Astrocyte (in vitro differentiated cells and primary cell): ENCODE data around the gene DDX27.

ENCODE experiments used
- EZH2 ChIP-seq: IDR thresholded peaks from 2 replicates; pipeline ENCODE4 v1.6.1; 2012; ENCODE audit warnings: mild to moderate bottlenecking, low read length, inconsistent platforms; ENCODE audit not compliant: insufficient read depth
- TF ChIP-seq, protein P1 (sequence below): IDR thresholded peaks from 2 replicates; pipeline ENCODE4 v1.5.1; 2011; ENCODE audit warnings: low read depth, mild to moderate bottlenecking, inconsistent platforms, low read length, moderate library complexity; ENCODE audit not compliant: insufficient read depth

DNA sequence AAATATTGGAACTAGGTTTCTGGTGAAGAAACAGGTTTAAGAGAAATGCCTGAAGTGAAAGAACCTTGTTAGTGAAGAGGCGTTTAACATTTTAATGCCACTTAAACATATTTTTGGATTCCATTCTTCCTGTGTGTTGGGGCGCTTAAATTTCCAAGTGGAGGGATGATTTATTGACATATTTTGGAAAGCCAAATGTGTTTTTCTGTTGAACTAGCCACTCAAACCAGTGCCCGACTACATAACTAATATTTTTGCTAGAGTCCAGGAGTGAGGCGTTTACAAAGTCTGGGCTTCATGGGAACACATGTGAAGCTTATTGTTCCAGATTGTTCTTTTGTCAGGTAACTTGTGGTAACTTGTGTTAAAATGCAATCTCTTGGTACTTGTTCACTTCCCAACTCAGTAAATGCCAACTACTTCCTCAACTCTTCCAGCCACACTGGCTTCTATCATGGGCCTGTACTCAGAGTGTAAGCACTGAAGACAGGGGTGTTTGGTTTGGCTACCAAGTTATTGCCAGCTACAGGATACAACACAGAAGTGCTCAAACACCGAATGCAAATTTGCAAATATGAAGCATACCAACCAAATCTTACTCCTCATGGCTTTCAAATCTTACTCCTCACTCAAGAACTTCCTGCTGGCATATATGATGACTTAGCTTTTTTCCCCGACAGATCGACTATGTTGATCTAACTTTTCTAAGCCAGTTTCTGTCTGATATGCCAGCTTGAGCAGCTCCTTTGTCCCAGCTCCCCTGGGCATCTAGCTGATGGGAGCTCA is 60.7 kb downstream of the DDX27 start:
- TF ChIP-seq, protein P1, sequence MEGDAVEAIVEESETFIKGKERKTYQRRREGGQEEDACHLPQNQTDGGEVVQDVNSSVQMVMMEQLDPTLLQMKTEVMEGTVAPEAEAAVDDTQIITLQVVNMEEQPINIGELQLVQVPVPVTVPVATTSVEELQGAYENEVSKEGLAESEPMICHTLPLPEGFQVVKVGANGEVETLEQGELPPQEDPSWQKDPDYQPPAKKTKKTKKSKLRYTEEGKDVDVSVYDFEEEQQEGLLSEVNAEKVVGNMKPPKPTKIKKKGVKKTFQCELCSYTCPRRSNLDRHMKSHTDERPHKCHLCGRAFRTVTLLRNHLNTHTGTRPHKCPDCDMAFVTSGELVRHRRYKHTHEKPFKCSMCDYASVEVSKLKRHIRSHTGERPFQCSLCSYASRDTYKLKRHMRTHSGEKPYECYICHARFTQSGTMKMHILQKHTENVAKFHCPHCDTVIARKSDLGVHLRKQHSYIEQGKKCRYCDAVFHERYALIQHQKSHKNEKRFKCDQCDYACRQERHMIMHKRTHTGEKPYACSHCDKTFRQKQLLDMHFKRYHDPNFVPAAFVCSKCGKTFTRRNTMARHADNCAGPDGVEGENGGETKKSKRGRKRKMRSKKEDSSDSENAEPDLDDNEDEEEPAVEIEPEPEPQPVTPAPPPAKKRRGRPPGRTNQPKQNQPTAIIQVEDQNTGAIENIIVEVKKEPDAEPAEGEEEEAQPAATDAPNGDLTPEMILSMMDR, result no peak
- no peak for TF ChIP-seq EZH2
